GM03348 (cell line): Measurements from ENCODE around the gene FOXI1.
A peak's percentile ranks its signal among the peaks of the same experiment; 100 is the strongest.

Experiments
- DNase-seq: peaks from one replicate; pipeline ENCODE4 v3.0.0; 2012; ENCODE audit warnings: low spot score

The FOXI1 gene

GRCh38 chr5:170150713-170151096 lies 45.0 kb downstream of the FOXI1 start:
- DNase-seq, result no peak

- DNase-seq, result peak; percentile 88
Observed at GRCh38 chr5:170151097-170151831, 45.6 kb downstream of the FOXI1 start.

- no peak for DNase-seq
Observed at GRCh38 chr5:170152767-170153166, 47.1 kb downstream of the FOXI1 start.

GRCh38 chr5:170154297-170154696 lies 48.6 kb downstream of the FOXI1 start:
- no peak for DNase-seq

GRCh38 chr5:170154744-170155143 lies 49.0 kb downstream of the FOXI1 start:
- DNase-seq, result no peak

GRCh38 chr5:170155771-170156170 lies 50.1 kb downstream of the FOXI1 start:
- DNase-seq, result no peak

- peak; percentile 84 for DNase-seq
Observed at GRCh38 chr5:170159101-170159698, 53.5 kb downstream of the FOXI1 start.
